VCaP (cell line): ENCODE measurements around the gene SLC45A2.

Experiments used
- H3K27ac ChIP-seq: fragments of 450-650 bp; 2 replicates; pipeline ENCODE4 v1.5.1; 2017
- TF ChIP-seq, protein P1 (sequence below): fragments of 450-650 bp; conservative IDR thresholded peaks from 2 replicates; pipeline ENCODE4 v1.5.1; 2017; ENCODE audit warnings: mild to moderate bottlenecking, moderate library complexity

The SLC45A2 gene

DNA sequence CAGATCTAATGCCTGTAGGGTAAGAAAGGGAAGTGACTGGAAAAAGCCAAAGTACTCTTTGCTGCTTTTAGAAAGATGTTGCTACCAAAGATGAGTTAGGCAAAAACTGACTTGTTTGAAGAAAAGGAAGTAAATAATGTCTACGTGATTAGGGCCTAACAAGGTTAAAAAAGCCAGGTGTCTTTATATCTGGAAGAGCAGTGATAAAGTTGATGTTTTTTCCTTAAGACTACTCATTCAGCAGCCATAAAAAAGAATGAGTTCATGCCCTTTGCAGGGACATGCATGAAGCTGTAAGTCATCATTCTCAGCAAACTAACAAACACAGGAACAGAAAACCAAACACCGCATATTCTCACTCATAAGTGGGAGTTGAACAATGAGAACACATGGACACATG, 36.8 kb upstream of the SLC45A2 start:
- TF ChIP-seq, protein P1, sequence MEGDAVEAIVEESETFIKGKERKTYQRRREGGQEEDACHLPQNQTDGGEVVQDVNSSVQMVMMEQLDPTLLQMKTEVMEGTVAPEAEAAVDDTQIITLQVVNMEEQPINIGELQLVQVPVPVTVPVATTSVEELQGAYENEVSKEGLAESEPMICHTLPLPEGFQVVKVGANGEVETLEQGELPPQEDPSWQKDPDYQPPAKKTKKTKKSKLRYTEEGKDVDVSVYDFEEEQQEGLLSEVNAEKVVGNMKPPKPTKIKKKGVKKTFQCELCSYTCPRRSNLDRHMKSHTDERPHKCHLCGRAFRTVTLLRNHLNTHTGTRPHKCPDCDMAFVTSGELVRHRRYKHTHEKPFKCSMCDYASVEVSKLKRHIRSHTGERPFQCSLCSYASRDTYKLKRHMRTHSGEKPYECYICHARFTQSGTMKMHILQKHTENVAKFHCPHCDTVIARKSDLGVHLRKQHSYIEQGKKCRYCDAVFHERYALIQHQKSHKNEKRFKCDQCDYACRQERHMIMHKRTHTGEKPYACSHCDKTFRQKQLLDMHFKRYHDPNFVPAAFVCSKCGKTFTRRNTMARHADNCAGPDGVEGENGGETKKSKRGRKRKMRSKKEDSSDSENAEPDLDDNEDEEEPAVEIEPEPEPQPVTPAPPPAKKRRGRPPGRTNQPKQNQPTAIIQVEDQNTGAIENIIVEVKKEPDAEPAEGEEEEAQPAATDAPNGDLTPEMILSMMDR = no peak
- H3K27ac ChIP-seq = no peak overlapping the region

DNA sequence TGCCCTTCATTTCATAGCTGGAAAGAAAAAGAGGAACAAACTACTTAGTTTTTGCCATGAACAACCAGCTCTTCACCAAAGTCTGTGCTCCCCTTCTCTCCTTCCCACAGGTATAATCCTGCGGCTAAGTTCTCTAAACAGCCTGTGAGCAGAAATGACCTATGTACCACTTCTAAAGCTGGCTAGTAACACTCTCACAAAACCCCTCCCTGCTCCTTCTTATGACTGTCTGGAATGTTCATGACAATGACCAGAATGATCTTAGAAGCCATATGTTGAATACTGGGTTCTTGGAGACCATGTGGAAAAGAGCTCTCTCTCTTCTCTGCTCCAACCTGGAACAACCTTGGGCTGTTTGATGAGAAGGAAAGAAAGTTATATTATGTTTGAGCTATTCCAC, 36.2 kb upstream of the SLC45A2 start:
- H3K27ac ChIP-seq = no peak overlapping the region
- TF ChIP-seq, protein P1 = no peak

DNA sequence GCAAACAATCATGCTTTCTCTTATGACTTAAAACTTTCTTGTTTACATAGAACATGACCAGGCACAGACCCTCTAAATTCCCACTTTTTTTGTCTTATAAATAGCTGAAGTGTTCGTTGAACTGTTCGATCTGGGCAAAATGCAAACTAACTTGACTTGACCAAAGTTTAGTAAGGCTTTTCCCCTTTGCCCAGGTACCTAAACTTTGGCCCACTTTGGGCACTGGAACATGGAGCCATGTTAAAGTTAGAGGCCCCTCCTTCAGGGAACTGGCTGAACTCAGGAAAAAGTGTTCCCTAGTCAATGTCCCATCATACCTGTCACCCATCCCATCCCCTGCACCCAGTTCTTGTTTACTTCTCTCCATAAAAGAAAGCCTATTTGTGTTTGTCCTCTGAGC, 32.8 kb upstream of the SLC45A2 start:
- no peak overlapping the region for H3K27ac ChIP-seq
- TF ChIP-seq, protein P1 = no peak

DNA sequence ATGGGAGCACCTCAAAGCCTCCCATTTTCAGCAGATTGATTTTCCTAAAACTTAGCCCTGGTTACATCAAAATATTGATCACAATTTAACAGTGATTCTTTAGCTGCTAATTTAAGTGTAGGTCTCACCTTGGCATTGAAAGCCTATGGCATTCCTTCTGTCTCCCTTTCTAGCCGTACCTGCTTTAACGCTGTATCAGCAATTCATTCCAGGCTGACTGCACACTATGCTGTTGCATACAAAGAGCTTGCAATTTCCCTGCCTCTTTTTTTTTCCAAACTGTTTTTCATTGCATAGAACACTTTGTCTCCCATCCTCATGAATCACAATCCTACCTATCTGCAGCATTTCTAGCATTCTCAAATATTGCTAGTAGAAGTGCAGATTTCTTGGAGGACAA, 32.3 kb upstream of the SLC45A2 start:
- no peak overlapping the region for H3K27ac ChIP-seq
- TF ChIP-seq, protein P1 = no peak

DNA sequence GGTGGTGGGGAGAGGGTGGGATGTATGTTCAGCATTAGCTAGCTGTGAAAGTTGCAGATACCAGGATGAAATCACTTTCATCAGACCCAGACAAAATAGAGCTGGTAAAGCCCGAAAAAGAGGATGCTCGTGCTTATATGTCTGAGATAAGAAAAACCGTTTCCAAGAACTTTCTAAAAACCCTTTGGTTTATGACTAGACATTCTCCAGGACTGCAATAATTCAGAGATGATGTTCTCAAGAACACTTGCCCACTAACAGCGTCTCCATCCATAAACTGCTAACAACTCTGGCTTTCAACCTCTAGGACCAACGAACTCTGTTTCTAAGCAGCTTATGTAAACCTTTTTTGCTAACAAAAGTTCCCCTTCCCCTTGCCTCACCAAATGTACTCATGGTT, 31.7 kb upstream of the SLC45A2 start:
- H3K27ac ChIP-seq = no peak overlapping the region

DNA sequence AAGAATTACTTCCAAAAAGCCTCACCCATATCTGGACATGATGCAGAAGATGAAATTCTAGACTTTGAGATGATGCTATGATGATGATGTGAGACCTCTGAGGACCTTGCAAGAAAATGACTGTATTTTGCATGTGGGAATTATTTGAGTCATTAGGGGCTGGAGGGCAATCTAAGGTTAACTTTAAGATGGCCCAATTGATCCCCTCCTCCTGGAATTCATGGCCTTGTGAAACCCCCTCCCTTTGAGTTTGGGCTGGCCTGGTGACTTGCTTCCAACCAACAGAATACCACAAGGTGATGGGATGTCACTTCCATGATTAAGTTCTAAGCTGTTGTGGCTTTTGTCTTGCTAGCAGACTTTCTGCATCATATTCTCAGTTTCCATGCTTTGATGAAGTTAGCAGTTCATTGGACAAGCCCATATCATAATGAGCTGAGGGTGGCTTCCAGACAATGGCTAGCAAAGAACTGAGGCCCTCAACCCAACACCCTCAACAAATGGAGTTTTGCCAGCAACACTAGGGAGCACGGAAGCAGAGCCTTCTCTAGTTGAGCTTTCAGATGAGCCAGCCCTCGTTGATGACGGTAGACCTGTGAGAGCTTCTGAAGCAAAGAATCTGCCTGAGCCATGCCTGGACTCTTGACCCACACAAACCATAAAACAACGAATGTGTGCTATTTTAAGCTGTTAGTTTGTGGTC, 30.8 kb upstream of the SLC45A2 start:
- no peak overlapping the region for H3K27ac ChIP-seq
- TF ChIP-seq, protein P1 = no peak

More for the DNA sequence above, 31.7 kb upstream of the SLC45A2 start:
- TF ChIP-seq, protein P1 = no peak

DNA sequence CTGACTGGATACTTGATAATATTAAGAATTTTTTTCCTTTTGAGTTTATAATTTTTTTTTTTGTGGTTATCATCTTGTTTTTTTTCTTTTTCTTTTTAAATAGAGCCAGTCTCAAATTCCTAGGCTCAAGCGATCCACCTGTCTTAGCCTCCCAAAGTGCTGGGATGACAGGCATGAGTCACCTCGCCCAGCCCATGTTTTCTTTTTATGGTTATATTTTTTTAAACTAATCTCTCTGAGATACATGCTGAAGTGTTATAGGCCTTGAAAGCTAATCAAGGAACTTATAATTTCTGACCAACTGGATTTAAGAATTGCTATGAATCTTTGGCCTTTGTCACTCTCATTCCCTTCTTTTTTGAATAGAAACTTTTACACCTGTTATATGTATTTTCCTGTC, 30.1 kb upstream of the SLC45A2 start:
- TF ChIP-seq, protein P1 = no peak
- H3K27ac ChIP-seq = no peak overlapping the region
